Gastroesophageal sphincter (tissue), 2 donors: Measurements from ENCODE around the gene PRSS3.

Experiments
- EP300 ChIP-seq: sonication (generic); formaldehyde crosslinking; IDR thresholded peaks from one replicate; pipeline ENCODE4 v1.6.1; 2017; ENCODE audit warnings: antibody characterized with exemption, mild to moderate bottlenecking
- POLR2A ChIP-seq, 2 donors: fragments of 450-650 bp; IDR thresholded peaks; one replicate each; pipeline ENCODE4 v1.6.1; 2017; ENCODE audit warnings: antibody characterized with exemption in 2 of 2, mild to moderate bottlenecking in 2 of 2, moderate library complexity in 1 of 2

GRCh38 chr9:33823801-33824200, 28.4 kb downstream of the PRSS3 start:
- TF ChIP-seq POLR2A (IDR thresholded peaks at IDR 0.05) (no peak), EP300 (no peak)
